ENCODE measurements around the gene PREX1.

The PREX1 gene

DNA sequence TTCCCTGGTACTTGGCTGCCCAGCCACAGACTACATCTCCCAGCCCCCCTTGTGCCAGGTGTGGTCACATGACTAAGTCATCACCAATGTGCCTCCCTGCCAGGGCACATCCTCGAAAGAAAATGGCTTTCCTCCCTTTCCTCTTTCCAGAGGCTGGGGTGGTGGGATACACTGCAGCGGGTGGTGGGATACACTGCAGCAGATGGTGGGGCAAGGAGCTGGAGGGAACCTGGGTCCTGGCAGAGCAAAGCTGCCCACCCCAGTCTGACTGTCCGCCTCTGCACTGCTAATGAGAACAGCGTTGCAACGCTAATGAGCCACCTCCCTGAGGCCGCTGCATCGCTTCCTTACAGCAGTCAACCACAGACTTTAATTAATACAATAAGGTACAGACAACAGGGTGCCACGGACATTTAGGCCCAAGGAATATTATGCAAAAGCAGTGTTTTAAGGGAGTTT lies 125.3 kb downstream of the PREX1 start:
- no peak for DNase-seq (ENCODE audit: low read depth)

DNA sequence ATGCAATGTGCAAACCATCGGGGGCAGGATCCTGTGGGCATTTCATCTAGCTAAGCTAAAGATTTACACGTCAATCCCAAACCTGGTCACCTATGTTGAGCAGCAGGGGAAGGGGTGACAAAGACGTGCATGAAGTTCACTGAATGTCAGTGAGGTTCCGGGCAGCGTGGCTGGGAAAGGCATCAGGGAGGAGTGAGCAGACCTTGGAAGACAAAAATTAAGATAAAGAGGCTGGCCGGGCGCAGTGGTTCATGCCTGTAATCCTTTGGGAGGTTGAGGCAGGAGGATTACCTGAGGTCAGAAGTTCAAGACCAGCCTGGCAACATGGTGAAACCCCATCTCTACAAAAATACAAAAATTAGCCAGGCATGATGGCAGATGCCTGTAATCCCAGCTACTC lies 126.1 kb downstream of the PREX1 start:
- DNase-seq (ENCODE audit: low read depth): no peak

DNA sequence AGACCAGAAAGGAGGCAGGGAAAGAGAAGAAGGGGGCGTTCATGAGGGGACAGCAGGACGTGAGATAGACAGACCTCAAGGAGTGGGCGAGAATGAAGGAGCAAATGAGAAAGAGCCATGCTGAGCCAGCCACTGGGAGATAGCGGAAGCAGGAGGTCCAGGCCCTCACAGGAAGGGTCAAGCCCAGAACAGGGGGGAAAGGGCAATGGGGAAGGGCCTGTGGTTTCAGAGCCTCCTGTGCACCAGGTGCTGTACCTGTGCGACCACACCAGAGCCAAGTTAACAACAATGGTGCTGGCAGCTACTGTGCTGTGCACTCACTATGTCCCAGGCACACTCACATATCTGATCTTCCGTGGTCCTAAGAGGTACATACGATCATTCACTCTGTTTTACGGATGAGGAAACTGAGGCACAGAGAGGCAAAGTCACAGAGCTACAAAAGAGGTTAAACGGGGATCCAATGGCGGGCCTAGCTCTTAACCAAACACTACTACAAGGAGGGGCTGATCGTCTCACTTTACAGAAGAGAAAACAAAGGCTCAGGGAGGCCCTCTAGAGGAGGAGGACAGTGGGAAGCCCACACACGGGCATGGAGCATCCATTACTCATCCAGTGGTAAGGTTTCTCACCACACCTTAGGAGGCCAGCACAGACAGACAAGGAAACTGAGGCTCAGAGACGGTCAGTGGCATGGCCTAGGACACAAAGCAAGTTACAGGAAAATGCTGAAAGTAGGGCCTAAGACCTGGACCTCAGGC lies 129.1 kb downstream of the PREX1 start:
- DNase-seq (ENCODE audit: low read depth): no peak

DNA sequence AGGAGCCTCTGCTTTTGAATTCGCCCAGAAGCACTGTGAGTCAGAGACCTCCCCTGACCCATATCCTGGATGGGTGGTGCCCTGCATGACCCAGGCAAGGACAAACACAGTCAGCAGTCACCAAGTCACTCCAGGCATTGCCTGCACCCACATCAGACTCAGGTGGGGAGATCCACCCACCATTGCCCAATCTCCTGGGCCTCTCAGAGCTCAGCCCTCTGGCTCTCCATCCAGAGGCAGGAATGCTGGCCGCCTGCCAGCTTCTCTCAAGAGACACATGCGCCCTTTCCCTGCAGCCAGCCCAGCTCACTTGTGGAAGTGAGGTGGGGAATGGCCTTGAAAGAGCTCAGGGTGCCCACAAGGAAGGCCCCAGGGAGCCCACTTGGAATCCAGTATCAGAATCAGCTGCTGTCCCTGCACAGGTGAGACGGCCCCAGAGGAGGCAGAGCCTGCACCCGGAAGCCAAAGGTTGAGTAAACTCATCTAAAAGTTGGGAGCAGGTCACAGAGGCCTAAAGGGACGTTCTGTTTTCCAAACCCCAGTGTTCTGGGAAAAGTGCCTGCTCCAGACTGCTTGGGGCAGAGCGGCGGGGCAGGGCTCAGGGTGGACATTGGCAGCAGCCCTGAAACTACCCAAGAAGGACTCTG lies 129.8 kb downstream of the PREX1 start:
- DNase-seq (ENCODE audit: low read depth): no peak

GRCh38 chr20:48696671-48697070 lies 131.1 kb downstream of the PREX1 start:
- no peak for DNase-seq (ENCODE audit: low read depth)

- DNase-seq (ENCODE audit: low read depth): no peak
Measured at GRCh38 chr20:48695738-48696137, 132.1 kb downstream of the PREX1 start.

GRCh38 chr20:48695255-48695654 lies 132.5 kb downstream of the PREX1 start:
- no peak for DNase-seq (ENCODE audit: low read depth)

- DNase-seq (ENCODE audit: low read depth): no peak
Measured at GRCh38 chr20:48694381-48694865, 133.4 kb downstream of the PREX1 start.

DNA sequence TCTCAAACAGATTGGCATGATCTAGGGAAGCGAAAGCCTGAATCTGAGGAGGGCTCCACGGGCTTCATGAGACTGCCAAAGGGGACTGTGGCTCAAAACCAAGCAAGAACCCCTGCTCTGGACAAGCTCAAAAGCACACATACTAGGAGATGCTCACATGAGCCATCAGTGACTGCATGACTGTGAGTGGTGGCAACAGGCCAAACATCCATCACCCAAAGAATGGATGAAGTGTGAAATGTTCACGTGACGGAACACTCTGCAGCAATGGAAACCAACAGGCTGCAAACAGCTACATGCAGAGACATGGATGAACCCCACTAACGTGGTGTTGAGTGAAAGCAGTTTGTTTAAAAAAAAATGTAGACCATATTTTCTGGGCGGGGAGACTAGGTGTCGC lies 136.3 kb downstream of the PREX1 start:
- no peak for DNase-seq (ENCODE audit: low read depth)

- no peak for DNase-seq (ENCODE audit: low read depth)
Measured at GRCh38 chr20:48690888-48691287, 136.9 kb downstream of the PREX1 start.

- DNase-seq (ENCODE audit: low read depth): no peak
Measured at GRCh38 chr20:48689874-48690571, 137.8 kb downstream of the PREX1 start.

DNA sequence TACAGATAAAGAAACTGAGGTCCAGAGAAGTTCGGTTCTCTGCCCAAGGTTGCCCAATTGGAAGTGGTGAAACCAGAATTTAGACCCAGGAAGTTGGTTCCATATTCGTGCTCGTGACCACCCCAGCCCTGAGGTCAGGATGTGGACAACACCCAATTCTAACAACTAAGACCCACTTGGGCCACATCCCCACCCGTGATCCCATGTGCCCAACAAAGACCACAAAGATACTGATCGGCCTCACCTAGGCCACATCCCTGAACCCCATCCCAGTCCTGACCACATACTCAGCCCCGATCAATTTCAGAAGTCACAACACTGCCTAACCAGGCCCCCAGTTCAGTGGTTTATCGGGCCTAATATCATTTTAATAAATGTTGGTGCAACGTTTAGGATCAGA lies 138.4 kb downstream of the PREX1 start:
- DNase-seq (ENCODE audit: low read depth): no peak

DNA sequence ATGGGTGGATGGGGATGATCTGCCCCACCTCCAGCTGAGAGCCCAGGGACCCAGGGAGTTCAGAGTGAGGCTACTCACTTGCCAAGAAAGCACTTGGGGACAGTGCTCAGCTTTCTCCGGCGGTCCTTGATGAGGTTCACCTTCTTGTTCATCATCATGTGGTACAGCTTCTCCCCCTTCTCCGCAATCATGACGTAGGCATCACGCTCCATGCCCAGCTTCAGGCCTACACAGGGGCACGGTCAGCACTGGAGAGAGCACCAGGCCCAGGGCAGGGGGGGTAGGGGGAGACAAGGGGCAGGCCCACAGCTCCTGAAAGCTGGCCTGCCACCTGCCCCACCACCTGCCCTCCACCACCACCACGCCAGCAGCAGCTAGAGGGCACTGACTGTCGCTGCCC lies 139.2 kb downstream of the PREX1 start:
- no peak for DNase-seq (ENCODE audit: low read depth)

- no peak for DNase-seq (ENCODE audit: low read depth)
Measured at GRCh38 chr20:48687117-48687800, 140.5 kb downstream of the PREX1 start.

DNA sequence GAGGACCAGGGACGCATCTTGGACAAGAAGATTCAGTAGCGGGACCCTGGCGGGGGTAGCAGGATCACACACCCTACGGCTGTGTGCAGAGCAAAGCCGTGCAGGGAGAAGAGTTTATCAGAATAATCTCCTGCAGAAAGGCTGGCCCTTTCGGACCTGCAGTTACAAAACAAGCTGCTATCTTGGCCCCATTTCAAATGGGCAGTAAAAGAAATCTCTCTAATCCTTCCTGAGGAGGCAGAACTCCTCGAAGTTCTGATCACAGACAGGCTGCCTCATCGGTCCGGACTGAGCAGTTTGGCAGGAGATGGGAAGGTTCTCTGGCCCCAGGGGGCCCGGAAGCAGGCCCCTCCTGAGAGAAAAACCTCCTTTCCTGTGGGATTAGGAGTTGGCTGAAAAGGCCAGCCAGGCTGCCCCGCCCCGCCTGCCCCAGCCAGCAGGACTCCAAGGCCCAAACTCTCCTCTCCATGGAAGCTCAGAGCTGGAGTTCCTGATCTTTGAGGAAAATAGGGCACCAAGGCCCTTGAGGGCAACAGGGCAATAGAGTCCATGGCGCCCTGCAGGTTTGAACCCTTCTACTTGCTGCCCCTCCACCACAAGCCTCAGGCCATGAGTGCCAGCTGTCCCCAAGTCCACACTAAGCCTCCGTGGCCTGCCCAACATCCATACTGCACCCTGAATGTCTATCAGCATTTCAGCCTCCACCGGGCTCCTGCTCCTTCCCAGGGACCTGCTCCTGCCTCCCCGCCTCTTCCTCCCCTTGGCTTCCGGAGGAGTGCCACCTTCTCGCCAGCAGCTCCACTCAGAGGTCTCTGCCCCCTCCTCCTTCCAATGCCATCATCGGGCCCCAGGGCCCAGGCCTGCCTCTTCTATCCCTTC lies 141.3 kb downstream of the PREX1 start:
- DNase-seq (ENCODE audit: low read depth): peak; percentile 34

GRCh38 chr20:48685300-48685699 lies 142.5 kb downstream of the PREX1 start:
- no peak for DNase-seq (ENCODE audit: low read depth)

GRCh38 chr20:48684501-48685041 lies 143.2 kb downstream of the PREX1 start:
- no peak for DNase-seq (ENCODE audit: low read depth)

GRCh38 chr20:48683467-48684175 lies 144.2 kb downstream of the PREX1 start:
- no peak for DNase-seq (ENCODE audit: low read depth)

GRCh38 chr20:48682529-48683363 lies 145.1 kb downstream of the PREX1 start:
- DNase-seq (ENCODE audit: low read depth): peak; percentile 79

Measured in stromal cell of bone marrow (primary cell).